Heart left ventricle (tissue), 13 donors: Measurements from ENCODE around the gene TTC7B.

Experiments
- POLR2A ChIP-seq, 2 donors: fragments of 450-650 bp; IDR thresholded peaks; one replicate each; pipeline ENCODE4 v1.6.1; 2017; ENCODE audit warnings: antibody characterized with exemption in 2 of 2, mild to moderate bottlenecking in 2 of 2, moderate library complexity in 2 of 2
- TF ChIP-seq, protein P1 (sequence below), 12 donors: fragments of 200-600 bp; sonication (generic) in 4 of 12; IDR thresholded peaks; one replicate each; pipeline versions ENCODE4 v1.5.0 to v1.8.0; 2018 to 2022; ENCODE audit warnings: antibody characterized with exemption in 12 of 12, mild to moderate bottlenecking in 5 of 12
- donor health status: ischemic (EF 13 %, LVEDD 7.1; RV severe dilation, severe dysfunction).
- donor health status: DM: no; HTN: yes; CAD: no.
- donor health status: DM: no; HTN: no; CAD: no.
- donor health status: ischemic (EF 25% LVEDD 6.9; RV normal size, moderate dysfunction).
- donor health status: ischemic (EF 25% LVEDD 5.7; RV mildly dilated, moderate dysfunction).
- donor health status: ischemic (EF 35%, LVEDD 5.7; RV mildly dilated, moderate dysfunction).
- donor health status: nonischemic (EF 11% LVEDD 7.7; RV severe dilation, severe dysfunction).
- donor health status: DM: yes; HTN: yes; CAD: no.
- donor health status: PGD.
- donor health status: ischemic (EF 29% LVEDD 5.4; RV normal size, mild dysfunction).
- donor health status: nonischemic (EF 23%, LVEDD 6.1; RV moderate dilation, normal function).

DNA sequence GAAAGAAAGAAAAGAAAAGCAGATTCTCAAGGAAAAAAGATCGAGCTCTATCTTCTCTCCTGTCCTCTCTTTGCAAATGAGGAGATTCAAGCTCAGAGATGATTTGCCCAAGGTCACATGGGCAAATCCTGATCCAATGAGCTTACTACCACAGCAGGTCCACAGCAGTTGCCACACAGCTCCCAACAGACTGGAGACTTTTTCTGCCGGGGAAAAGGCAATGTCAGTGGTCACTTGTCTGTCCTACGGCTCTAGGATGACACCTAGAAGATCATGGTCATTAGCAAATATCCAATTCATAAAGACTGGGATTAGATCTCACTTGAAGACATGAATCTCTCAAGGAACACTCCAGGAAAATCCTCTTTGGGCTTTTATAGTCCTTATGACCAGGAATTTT lies 58.8 kb downstream of the TTC7B start:
- TF ChIP-seq, protein P1, sequence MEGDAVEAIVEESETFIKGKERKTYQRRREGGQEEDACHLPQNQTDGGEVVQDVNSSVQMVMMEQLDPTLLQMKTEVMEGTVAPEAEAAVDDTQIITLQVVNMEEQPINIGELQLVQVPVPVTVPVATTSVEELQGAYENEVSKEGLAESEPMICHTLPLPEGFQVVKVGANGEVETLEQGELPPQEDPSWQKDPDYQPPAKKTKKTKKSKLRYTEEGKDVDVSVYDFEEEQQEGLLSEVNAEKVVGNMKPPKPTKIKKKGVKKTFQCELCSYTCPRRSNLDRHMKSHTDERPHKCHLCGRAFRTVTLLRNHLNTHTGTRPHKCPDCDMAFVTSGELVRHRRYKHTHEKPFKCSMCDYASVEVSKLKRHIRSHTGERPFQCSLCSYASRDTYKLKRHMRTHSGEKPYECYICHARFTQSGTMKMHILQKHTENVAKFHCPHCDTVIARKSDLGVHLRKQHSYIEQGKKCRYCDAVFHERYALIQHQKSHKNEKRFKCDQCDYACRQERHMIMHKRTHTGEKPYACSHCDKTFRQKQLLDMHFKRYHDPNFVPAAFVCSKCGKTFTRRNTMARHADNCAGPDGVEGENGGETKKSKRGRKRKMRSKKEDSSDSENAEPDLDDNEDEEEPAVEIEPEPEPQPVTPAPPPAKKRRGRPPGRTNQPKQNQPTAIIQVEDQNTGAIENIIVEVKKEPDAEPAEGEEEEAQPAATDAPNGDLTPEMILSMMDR (IDR thresholded peaks at IDR 0.05): no peak
- no peak for TF ChIP-seq POLR2A (IDR thresholded peaks at IDR 0.05)
